Right lobe of liver (tissue), 6 donors: Measurements from ENCODE around the gene MRGPRX4. TPM values are rescaled to one million over a fixed set of nuclear protein-coding genes. Genes with fewer than 3 reads are reported as not detected.

Experiments
- ATAC-seq, 4 donors: fragments of 200-7000 bp; cut with Tn5 transposase; one replicate each; pipeline ENCODE4 v1.9.1; 2020; ENCODE audit warnings: mild to moderate bottlenecking in 4 of 4, moderate library complexity in 4 of 4
- DNase-seq, 3 donors: peaks; one replicate each; pipeline ENCODE4 v3.0.0-alpha.2; 2020
- H3K27ac ChIP-seq, 3 donors: fragments of 200-600 bp; one replicate each; pipeline ENCODE4 v1.8.0; 2022
- H3K27me3 ChIP-seq, 2 donors: fragments of 200-600 bp; one replicate each; pipeline ENCODE4 v1.8.0; 2022
- H3K36me3 ChIP-seq, 4 donors: fragments of 200-600 bp; sonication (generic) in 1 of 4; one replicate each; pipeline versions ENCODE4 v1.5.1 to v1.8.0; 2017 to 2022; ENCODE audit warnings: control low read depth in 1 of 4
- H3K4me1 ChIP-seq, 4 donors: fragments of 200-600 bp; sonication (generic) in 1 of 4; one replicate each; pipeline versions ENCODE4 v1.5.1 to v1.8.0; 2017 to 2022; ENCODE audit warnings: control low read depth in 1 of 4
- H3K4me3 ChIP-seq, 3 donors: fragments of 200-600 bp; one replicate each; pipeline ENCODE4 v1.8.0; 2022
- H3K9me3 ChIP-seq, 4 donors: fragments of 200-600 bp; sonication (generic) in 1 of 4; one replicate each; pipeline versions ENCODE4 v1.5.1 to v1.8.0; 2017 to 2022; ENCODE audit warnings: control low read depth in 1 of 4
- POLR2A ChIP-seq: fragments of 450-650 bp; IDR thresholded peaks from one replicate; pipeline ENCODE4 v1.6.1; 2017; ENCODE audit warnings: antibody characterized with exemption, mild to moderate bottlenecking
- WGBS: methylation state at CpG from one replicate; pipeline ENCODE4 v1.1.6; 2018; ENCODE audit warnings: low coverage, low lambda C conversion rate; ENCODE audit not compliant: insufficient coverage; ENCODE audit errors: missing lambda C conversion rate; 5-methylcytosine and 5-hydroxymethylcytosine counted together
- intact Hi-C, 2 donors: fragments of 100-400 bp; cut with DNase I; formaldehyde crosslinking; loops; one replicate each; pipeline versions ENCODE4 v1.11.2 to v1.14.1; 2022
- total RNA-seq, 6 experiments: library from RNA; depleted of rRNA in 2 of 6; stranded (reverse); fragments of >200 nt in 2 of 6; fragmentation: NEBNext Ultra II Directional in 3 of 6; extraction: Animal tissue kit (Norgen Biotek cat#: 25700) in 3 of 6; gene quantifications; one replicate each; pipeline versions ENCODE4 v1.1.0 to v1.2.4, GENCODE V29; 2016 to 2023
- TF ChIP-seq, protein P1 (sequence below), 4 donors: fragments of 200-600 bp in 3 of 4; fragments of 450-650 bp in 1 of 4; IDR thresholded peaks; one replicate each; pipeline versions ENCODE4 v1.5.1 to v1.8.0; 2016 to 2022; ENCODE audit warnings: antibody characterized with exemption in 4 of 4, mild to moderate bottlenecking in 2 of 4
- donor health status: DM: no; HTN: yes; CAD: no.
- donor health status: DM: no; HTN: no; CAD: no.
- donor health status: DM: no; HTN: no; CAD: no.
- donor health status: DM: no; HTN: yes; CAD: no.
- donor health status: DM: no; HTN: yes; CAD: no.

Gene MRGPRX4
- total RNA-seq, 6 experiments from 2014 or later = not detected

- H3K9me3 ChIP-seq = no peaks in the 10 kb centered on the region
- H3K4me3 ChIP-seq = no peak overlapping the region
- ATAC-seq (no peak), DNase-seq (no peak)
- no peaks in the 10 kb centered on the region for H3K36me3 ChIP-seq
- H3K27ac ChIP-seq = no peak overlapping the region
- H3K27me3 ChIP-seq = no peaks in the 10 kb centered on the region
- TF ChIP-seq POLR2A = no peak
- TF ChIP-seq, protein P1, sequence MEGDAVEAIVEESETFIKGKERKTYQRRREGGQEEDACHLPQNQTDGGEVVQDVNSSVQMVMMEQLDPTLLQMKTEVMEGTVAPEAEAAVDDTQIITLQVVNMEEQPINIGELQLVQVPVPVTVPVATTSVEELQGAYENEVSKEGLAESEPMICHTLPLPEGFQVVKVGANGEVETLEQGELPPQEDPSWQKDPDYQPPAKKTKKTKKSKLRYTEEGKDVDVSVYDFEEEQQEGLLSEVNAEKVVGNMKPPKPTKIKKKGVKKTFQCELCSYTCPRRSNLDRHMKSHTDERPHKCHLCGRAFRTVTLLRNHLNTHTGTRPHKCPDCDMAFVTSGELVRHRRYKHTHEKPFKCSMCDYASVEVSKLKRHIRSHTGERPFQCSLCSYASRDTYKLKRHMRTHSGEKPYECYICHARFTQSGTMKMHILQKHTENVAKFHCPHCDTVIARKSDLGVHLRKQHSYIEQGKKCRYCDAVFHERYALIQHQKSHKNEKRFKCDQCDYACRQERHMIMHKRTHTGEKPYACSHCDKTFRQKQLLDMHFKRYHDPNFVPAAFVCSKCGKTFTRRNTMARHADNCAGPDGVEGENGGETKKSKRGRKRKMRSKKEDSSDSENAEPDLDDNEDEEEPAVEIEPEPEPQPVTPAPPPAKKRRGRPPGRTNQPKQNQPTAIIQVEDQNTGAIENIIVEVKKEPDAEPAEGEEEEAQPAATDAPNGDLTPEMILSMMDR (IDR thresholded peaks at IDR 0.05) = no peak
- WGBS = no CpG with 5 or more reads among the region's 3 CpGs
- no peaks in the 10 kb centered on the region for H3K4me1 ChIP-seq
- intact Hi-C loops = no loop called here
Observed at GRCh38 chr11:18204220-18204619, 31.6 kb downstream of the MRGPRX4 start.

DNA sequence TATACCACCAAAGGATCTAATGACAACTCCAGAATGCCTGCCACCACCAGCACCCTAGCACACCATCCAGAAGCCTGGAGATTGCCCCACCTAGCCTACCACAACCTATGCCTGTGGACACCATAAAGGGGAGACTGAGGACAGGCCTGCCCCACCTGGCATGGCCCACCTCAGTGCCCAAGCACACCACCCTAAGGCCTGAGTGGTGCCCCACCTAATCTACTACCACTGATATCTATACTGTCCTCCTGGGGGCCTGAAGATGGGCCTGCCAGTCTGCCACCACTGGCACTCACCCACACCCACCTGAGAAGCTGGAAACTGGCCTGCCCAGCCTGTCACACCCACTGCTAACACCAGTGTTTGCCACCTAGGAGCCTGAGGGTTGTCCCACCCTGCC is 32.1 kb downstream of the MRGPRX4 start:
- no peaks in the 10 kb centered on the region for H3K36me3 ChIP-seq
- H3K4me3 ChIP-seq = no peak overlapping the region
- no peak overlapping the region for H3K27ac ChIP-seq
- intact Hi-C loops = no loop called here
- TF ChIP-seq, protein P1 (IDR thresholded peaks at IDR 0.05) = no peak
- TF ChIP-seq POLR2A = no peak
- no peaks in the 10 kb centered on the region for H3K9me3 ChIP-seq
- no peaks in the 10 kb centered on the region for H3K27me3 ChIP-seq
- DNase-seq (no peak), ATAC-seq (peak in 1 of 4 donors; percentile 36)
- no peaks in the 10 kb centered on the region for H3K4me1 ChIP-seq

- no peaks in the 10 kb centered on the region for H3K27me3 ChIP-seq
- no peaks in the 10 kb centered on the region for H3K9me3 ChIP-seq
- no peak overlapping the region for H3K4me3 ChIP-seq
- no peak overlapping the region for H3K27ac ChIP-seq
- 36% methylated on average over 5 of the region's 33 CpGs for WGBS
- no peaks in the 10 kb centered on the region for H3K4me1 ChIP-seq
- DNase-seq (no peak), ATAC-seq (peak in 1 of 4 donors; percentile 11)
- intact Hi-C loops = no loop called here
- no peaks in the 10 kb centered on the region for H3K36me3 ChIP-seq
- TF ChIP-seq, protein P1 (IDR thresholded peaks at IDR 0.05) = no peak
- no peak for TF ChIP-seq POLR2A
Observed at GRCh38 chr11:18209058-18209457, 36.4 kb downstream of the MRGPRX4 start.

DNA sequence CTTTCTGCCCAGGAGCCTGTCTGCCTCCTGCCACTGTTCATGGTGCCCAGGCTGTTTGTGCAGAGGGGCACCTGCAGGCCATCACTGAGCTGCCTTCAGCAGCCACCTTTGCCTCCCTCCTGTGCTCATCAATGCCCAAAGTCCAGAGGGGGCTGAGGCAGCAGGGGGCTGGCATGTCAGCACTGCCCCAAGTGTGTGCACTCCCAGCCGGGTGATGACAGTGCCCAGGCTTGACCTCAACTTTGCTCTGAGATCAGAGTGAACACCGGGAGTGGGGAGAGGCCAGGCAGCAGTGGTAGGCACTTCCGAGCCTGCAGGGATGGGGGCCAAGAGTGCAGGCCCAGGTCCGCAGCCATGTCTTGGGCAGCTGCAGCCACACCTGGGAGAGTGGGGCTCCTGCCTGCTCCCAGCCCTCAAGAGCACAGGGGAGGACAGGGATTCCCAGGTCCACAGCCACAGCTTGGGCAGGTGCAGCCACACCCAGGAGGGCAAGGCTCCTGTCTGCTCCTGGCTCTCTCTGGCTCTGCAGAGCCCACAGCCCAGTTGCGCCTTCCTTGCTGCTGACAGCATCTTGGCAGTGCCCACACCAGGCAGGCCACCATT is 48.7 kb downstream of the MRGPRX4 start:
- H3K9me3 ChIP-seq = no peaks in the 10 kb centered on the region
- intact Hi-C loops = no loop called here
- H3K36me3 ChIP-seq = no peaks in the 10 kb centered on the region
- peak in 2 of 4 donors; percentile 13 to 14 for ATAC-seq
- no peaks in the 10 kb centered on the region for H3K27me3 ChIP-seq
- no peak for DNase-seq
- WGBS = no CpG with 5 or more reads among the region's 5 CpGs
- no peak overlapping the region for H3K4me3 ChIP-seq
- H3K4me1 ChIP-seq = peaks cover 0 to 20% (median 7%) of the 10 kb centered on the region in 4 donors
- TF ChIP-seq POLR2A = no peak
- TF ChIP-seq, protein P1 (IDR thresholded peaks at IDR 0.05) = no peak
- H3K27ac ChIP-seq = no peak overlapping the region
